ENCODE results near the gene UPF2.

Gene UPF2

GRCh38 chr10:11881477-11882417, 160.9 kb downstream of the UPF2 start:
- no peak for DNase-seq (ENCODE audit: low read depth)

- DNase-seq (ENCODE audit: low read depth), result no peak
Measured at GRCh38 chr10:11881030-11881476, 161.6 kb downstream of the UPF2 start.

GRCh38 chr10:11880151-11881029, 162.2 kb downstream of the UPF2 start:
- DNase-seq (ENCODE audit: low read depth), result no peak

- DNase-seq (ENCODE audit: low read depth), result no peak
Measured at GRCh38 chr10:11879387-11880094, 163.1 kb downstream of the UPF2 start.

GRCh38 chr10:11878776-11879175, 163.8 kb downstream of the UPF2 start:
- DNase-seq (ENCODE audit: low read depth), result no peak

GRCh38 chr10:11877591-11877905, 165.1 kb downstream of the UPF2 start:
- no peak for DNase-seq (ENCODE audit: low read depth)

- no peak for DNase-seq (ENCODE audit: low read depth)
Measured at GRCh38 chr10:11876805-11877590, 165.6 kb downstream of the UPF2 start.

GRCh38 chr10:11876324-11876723, 166.3 kb downstream of the UPF2 start:
- no peak for DNase-seq (ENCODE audit: low read depth)

GRCh38 chr10:11875494-11876281, 166.9 kb downstream of the UPF2 start:
- DNase-seq (ENCODE audit: low read depth), result no peak

- no peak for DNase-seq (ENCODE audit: low read depth)
Measured at GRCh38 chr10:11874568-11875493, 167.8 kb downstream of the UPF2 start.

- no peak for DNase-seq (ENCODE audit: low read depth)
Measured at GRCh38 chr10:11871466-11871865, 171.1 kb downstream of the UPF2 start.

GRCh38 chr10:11870900-11871400, 171.7 kb downstream of the UPF2 start:
- no peak for DNase-seq (ENCODE audit: low read depth)

- no peak for DNase-seq (ENCODE audit: low read depth)
Measured at GRCh38 chr10:11870461-11870780, 172.2 kb downstream of the UPF2 start.
